Measurements from ENCODE around the gene PRDM4. TPM values are rescaled to one million over a fixed set of nuclear protein-coding genes. Genes with fewer than 3 reads are reported as not detected.

Gene PRDM4
- total and polyA plus RNA-seq, 7 donors, result 9.3 to 40.0 (median 13.7) TPM

DNA sequence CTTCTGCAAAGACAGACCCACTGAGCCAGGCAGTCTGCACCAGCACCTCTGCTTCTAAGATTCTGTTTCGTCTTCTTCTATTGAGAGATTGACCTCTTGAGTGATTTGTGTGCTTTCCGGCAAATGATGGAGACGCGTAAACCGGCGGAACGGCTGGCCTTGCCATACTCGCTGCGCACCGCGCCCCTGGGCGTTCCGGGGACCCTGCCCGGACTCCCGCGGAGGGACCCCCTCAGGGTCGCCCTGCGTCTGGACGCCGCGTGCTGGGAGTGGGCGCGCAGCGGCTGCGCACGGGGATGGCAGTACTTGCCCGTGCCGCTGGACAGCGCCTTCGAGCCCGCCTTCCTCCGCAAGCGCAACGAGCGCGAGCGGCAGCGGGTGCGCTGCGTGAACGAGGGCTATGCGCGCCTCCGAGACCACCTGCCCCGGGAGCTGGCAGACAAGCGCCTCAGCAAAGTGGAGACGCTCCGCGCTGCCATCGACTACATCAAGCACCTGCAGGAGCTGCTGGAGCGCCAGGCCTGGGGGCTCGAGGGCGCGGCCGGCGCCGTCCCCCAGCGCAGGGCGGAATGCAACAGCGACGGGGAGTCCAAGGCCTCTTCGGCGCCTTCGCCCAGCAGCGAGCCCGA lies 14.3 kb upstream of the PRDM4 start:
- Histone ChIP-seq H3K4me3 (peak overlapping the region; percentile 39), H3K27ac (no peak overlapping the region), H3K9me3 (no peaks in the 10 kb centered on the region), H3K36me3 (ENCODE audit: insufficient read depth in 1 of 2, low read depth in 1 of 2) (no peaks in the 10 kb centered on the region), H3K4me1 (no peaks in the 10 kb centered on the region), H3K27me3 (ENCODE audit: insufficient read depth in 3 of 3, low read length in 2 of 3) (peaks cover 10 to 61% (median 12%) of the 10 kb centered on the region in 3 donors)
- intact Hi-C loops (cut with DNase I), result no loop called here
- no peak for ATAC-seq
- peak in 1 of 2 donors; percentile 15 for DNase-seq
- TF ChIP-seq, protein P1, sequence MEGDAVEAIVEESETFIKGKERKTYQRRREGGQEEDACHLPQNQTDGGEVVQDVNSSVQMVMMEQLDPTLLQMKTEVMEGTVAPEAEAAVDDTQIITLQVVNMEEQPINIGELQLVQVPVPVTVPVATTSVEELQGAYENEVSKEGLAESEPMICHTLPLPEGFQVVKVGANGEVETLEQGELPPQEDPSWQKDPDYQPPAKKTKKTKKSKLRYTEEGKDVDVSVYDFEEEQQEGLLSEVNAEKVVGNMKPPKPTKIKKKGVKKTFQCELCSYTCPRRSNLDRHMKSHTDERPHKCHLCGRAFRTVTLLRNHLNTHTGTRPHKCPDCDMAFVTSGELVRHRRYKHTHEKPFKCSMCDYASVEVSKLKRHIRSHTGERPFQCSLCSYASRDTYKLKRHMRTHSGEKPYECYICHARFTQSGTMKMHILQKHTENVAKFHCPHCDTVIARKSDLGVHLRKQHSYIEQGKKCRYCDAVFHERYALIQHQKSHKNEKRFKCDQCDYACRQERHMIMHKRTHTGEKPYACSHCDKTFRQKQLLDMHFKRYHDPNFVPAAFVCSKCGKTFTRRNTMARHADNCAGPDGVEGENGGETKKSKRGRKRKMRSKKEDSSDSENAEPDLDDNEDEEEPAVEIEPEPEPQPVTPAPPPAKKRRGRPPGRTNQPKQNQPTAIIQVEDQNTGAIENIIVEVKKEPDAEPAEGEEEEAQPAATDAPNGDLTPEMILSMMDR (IDR thresholded peaks at IDR 0.05), result no peak
- 1 to 2% (median 1%) methylated on average over 58 to 66 of the region's 66 CpGs for WGBS, 3 donors

DNA sequence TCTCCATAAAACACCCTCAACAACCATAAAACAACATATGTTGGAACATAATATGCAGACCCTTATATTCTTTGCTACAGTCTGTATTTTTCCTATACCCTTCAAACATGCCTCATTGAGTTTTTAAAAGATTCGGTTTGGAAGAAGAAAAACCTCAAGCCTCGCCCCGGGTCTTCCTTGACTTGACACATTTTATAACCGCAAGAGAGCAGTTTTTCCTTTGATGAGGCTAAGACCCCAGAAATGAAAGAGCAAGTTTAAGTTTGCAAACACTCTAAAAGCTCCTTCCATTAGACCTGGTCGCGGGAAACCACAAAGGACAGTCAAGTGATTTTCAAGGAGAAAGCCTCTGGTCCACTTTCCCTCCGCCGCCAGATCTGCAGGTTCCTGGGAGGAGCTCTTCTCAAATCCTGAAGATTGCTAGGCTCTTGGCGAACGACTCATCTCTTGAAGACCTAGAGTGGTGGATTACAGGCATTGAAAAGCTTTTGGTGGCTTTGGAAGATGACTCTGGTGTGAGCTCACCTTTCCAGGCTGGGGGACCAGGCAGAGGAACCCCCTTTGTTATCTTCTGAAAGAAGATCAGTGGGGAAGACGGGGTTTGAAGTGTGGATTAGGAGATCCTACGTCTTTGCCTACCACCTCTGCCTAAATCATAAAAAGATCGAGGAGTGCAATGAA lies 13.6 kb upstream of the PRDM4 start, which contains the start of gene ASCL4:
Gene ASCL4 (plus strand): TSS at position 356 of the 681 bp plus-strand sequence. CDS start 515 bp downstream, outside the sequence.
- no peaks in the 10 kb centered on the region for H3K36me3 ChIP-seq (ENCODE audit: insufficient read depth in 1 of 2, low read depth in 1 of 2)
- peak within 1 kb of the TSS; percentile 39 for H3K4me3 ChIP-seq
- H3K4me1 ChIP-seq, result no peaks in the 10 kb centered on the region
- H3K9me3 ChIP-seq, result no peaks in the 10 kb centered on the region
- no peak for DNase-seq
- TF ChIP-seq, protein P1 (IDR thresholded peaks at IDR 0.05), result no peak
- H3K27me3 ChIP-seq (ENCODE audit: insufficient read depth in 3 of 3, low read length in 2 of 3), result peaks cover 10 to 61% (median 12%) of the 10 kb centered on the region in 3 donors
- WGBS, 3 donors, result 45 to 53% (median 47%) methylated on average over 13 of the region's 13 CpGs
- intact Hi-C loops (cut with DNase I), result no loop called here
- no peak within 1 kb of the TSS for H3K27ac ChIP-seq
- no peak for ATAC-seq

DNA sequence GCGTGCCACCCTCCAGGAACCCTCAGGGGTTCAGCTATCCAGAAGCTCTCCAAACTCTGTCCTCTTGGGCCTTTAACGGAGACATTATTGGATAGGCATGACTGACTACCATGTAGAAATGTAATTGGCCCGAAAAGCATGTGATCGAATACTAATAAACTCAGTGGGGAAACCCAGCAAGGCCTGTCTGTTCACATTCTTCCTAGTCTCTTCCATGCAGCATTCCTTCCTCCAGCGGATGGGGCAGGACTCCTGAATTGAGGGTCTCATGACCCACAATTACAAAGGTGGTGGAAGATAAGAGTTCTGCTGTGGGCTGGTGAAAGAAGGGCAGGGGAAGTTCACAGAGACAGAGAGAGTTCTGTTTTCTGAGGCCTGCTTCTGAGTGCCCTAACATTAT lies 6.5 kb upstream of the PRDM4 start:
- H3K27me3 ChIP-seq (ENCODE audit: insufficient read depth in 3 of 3, low read length in 2 of 3), result no peaks in the 10 kb centered on the region
- no peaks in the 10 kb centered on the region for H3K36me3 ChIP-seq (ENCODE audit: insufficient read depth in 1 of 2, low read depth in 1 of 2)
- no peak for DNase-seq
- no peak overlapping the region for H3K27ac ChIP-seq
- ATAC-seq, result no peak
- TF ChIP-seq, protein P1 (IDR thresholded peaks at IDR 0.05), result no peak
- no peaks in the 10 kb centered on the region for H3K4me1 ChIP-seq
- H3K9me3 ChIP-seq, result peaks cover 8% of the 10 kb centered on the region
- no peak overlapping the region for H3K4me3 ChIP-seq
- intact Hi-C loops (cut with DNase I), result loop anchor here in 1 of 2 donors (10.0 kb wide), 1 partner anchor 117 kb away; no protein-coding TSS in a partner anchor
- WGBS, 3 donors, result 78 to 79% (median 79%) methylated on average over 5 of the region's 5 CpGs

DNA sequence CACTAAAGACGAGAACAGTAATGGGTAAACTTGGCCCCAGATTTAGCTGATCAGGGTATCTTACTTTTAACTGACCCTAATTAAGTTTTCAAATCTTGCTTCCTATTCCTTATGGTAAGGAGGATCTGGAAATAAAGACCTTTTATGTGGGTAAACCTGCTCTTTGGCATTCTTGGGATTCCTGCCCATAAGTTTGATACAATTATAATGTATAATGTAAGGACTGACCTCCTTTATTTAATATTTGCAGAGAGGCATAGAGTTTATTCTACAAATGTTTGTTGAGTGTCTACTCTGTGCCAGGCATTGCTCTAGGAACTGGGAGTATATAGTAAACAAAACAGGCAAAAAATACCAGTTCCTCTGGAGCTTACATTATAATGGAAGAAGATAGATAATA lies 4.4 kb upstream of the PRDM4 start:
- Histone ChIP-seq H3K4me3 (no peak overlapping the region), H3K36me3 (ENCODE audit: insufficient read depth in 1 of 2, low read depth in 1 of 2) (no peaks in the 10 kb centered on the region), H3K27me3 (ENCODE audit: insufficient read depth in 3 of 3, low read length in 2 of 3) (no peaks in the 10 kb centered on the region), H3K4me1 (no peaks in the 10 kb centered on the region), H3K9me3 (peaks cover 8% of the 10 kb centered on the region), H3K27ac (no peak overlapping the region)
- intact Hi-C loops (cut with DNase I), result loop anchor here in 1 of 2 donors (10.0 kb wide), 1 partner anchor 119 kb away; no protein-coding TSS in a partner anchor
- ATAC-seq, result no peak
- TF ChIP-seq, protein P1 (IDR thresholded peaks at IDR 0.05), result no peak
- 73 to 78% (median 76%) methylated on average over 1 of the region's 1 CpG for WGBS, 3 donors
- no peak for DNase-seq
